Stimulated activated CD8-positive, alpha-beta memory T cell treated with anti-CD3 and anti-CD28 coated beads, Interleukin-15, amount 100 ng/mL, for 1 hour (primary cell): ENCODE results near the gene FSTL3.
"Not testable (repeated sequence)": the region's sequence is repeated elsewhere in the genome, so short reads cannot be mapped to it uniquely, and the experiment has no call there.

ENCODE experiments used
- DNase-seq: peaks from one replicate; pipeline ENCODE4 v3.0.0-alpha.2; 2020; ENCODE audit warnings: low read depth

Gene FSTL3

GRCh38 chr19:711254-711653, 35.1 kb downstream of the FSTL3 start:
- no peak for DNase-seq

- DNase-seq: no peak
Observed at GRCh38 chr19:715347-715746, 39.2 kb downstream of the FSTL3 start.

GRCh38 chr19:718251-718951, 42.2 kb downstream of the FSTL3 start:
- no peak for DNase-seq

GRCh38 chr19:718991-719512, 42.9 kb downstream of the FSTL3 start:
- no peak for DNase-seq

- DNase-seq: no peak
Observed at GRCh38 chr19:719636-720344, 43.6 kb downstream of the FSTL3 start.

- no peak for DNase-seq
Observed at GRCh38 chr19:720345-721160, 44.4 kb downstream of the FSTL3 start.

GRCh38 chr19:722553-723101, 46.4 kb downstream of the FSTL3 start:
- DNase-seq: no peak

- DNase-seq: no peak
Observed at GRCh38 chr19:723247-723646, 47.1 kb downstream of the FSTL3 start.

GRCh38 chr19:723714-724113, 47.5 kb downstream of the FSTL3 start:
- DNase-seq: no peak

GRCh38 chr19:725461-726089, 49.4 kb downstream of the FSTL3 start:
- no peak for DNase-seq

- DNase-seq: no peak
Observed at GRCh38 chr19:726993-727956, 51.1 kb downstream of the FSTL3 start.

GRCh38 chr19:728011-728410, 51.8 kb downstream of the FSTL3 start:
- DNase-seq: no peak

GRCh38 chr19:729564-729963, 53.4 kb downstream of the FSTL3 start:
- not testable (repeated sequence) for DNase-seq

- no peak for DNase-seq
Observed at GRCh38 chr19:729965-730668, 53.9 kb downstream of the FSTL3 start.

GRCh38 chr19:731000-731399, 54.8 kb downstream of the FSTL3 start:
- DNase-seq: no peak

- DNase-seq: no peak
Observed at GRCh38 chr19:732148-733069, 56.2 kb downstream of the FSTL3 start.
